Mucosa of descending colon (tissue), 3 donors: ENCODE measurements around the gene NBAS. TPM values are rescaled to one million over a fixed set of nuclear protein-coding genes. Genes with fewer than 3 reads are reported as not detected.

ENCODE experiments used
- ATAC-seq: fragments of 200-7000 bp; cut with Tn5 transposase; one replicate; pipeline ENCODE4 v1.9.1; 2020; ENCODE audit warnings: mild to moderate bottlenecking, moderate library complexity
- DNase-seq, 3 donors: peaks; one replicate each; pipeline ENCODE4 v3.0.0-alpha.2; 2020
- H3K36me3 ChIP-seq: fragments of 200-600 bp; one replicate; pipeline ENCODE4 v1.8.0; 2021; ENCODE audit warnings: low read depth, mild to moderate bottlenecking
- H3K4me1 ChIP-seq: fragments of 200-600 bp; one replicate; pipeline ENCODE4 v1.8.0; 2021; ENCODE audit warnings: low read depth, mild to moderate bottlenecking
- H3K4me3 ChIP-seq: fragments of 200-600 bp; one replicate; pipeline ENCODE4 v1.8.0; 2021; ENCODE audit warnings: mild to moderate bottlenecking
- H3K9me3 ChIP-seq: fragments of 200-600 bp; one replicate; pipeline ENCODE4 v1.8.0; 2021; ENCODE audit warnings: mild to moderate bottlenecking
- intact Hi-C, 2 donors: fragments of 100-400 bp; cut with DNase I in 1 of 2; cut with micrococcal nuclease in 1 of 2; formaldehyde crosslinking; loops; one replicate each; pipeline versions ENCODE4 v1.11.0 to v1.11.1; 2022; cut with DNase I, micrococcal nuclease
- total RNA-seq, 3 donors: library from RNA; stranded (reverse); fragmentation: NEBNext Ultra II Directional in 2 of 3; extraction: Animal tissue kit (Norgen Biotek cat#: 25700) in 2 of 3; gene quantifications; one replicate each; pipeline versions ENCODE4 v1.2.1 to v1.2.4, GENCODE V29; 2021 to 2023
- TF ChIP-seq, protein P1 (sequence below): fragments of 200-600 bp; IDR thresholded peaks from one replicate; pipeline ENCODE4 v1.8.0; 2022; ENCODE audit warnings: antibody characterized with exemption, mild to moderate bottlenecking
- donor health status: DM: no; HTN: no; CAD: no; lungs with moderate emphysema.
- donor health status: DM: no; HTN: no; CAD: no.
- donor health status: DM: no; HTN: yes; CAD: no.

NBAS gene
- total RNA-seq, 3 donors from 2014 or later, result 25.8 to 50.2 (median 32.8) TPM

DNA sequence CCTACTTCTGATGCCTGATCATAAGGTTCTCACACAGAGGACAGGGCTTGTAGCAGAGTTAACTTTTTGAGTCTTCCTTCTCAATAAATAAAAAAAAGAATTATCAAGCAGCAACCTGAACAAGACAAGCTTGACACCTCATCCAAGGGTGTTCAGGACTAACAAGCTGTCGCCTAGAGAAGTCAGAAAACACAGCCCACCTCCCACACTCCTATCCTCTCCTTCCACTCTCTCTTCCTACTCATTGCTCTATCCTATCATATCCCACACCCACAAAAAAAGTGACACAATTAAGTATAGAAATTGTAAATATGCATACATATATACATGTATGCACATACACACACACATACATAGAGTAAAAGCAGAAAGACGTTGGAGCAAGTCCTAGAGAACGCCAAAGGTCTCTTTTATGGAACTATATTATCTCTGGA is 5.4 kb downstream of the NBAS start:
- no peak overlapping the region for H3K4me3 ChIP-seq
- no peaks in the 10 kb centered on the region for H3K36me3 ChIP-seq
- peaks cover 12% of the 10 kb centered on the region for H3K4me1 ChIP-seq
- DNase-seq (no peak), ATAC-seq (no peak)
- H3K9me3 ChIP-seq, result no peaks in the 10 kb centered on the region
- TF ChIP-seq, protein P1, sequence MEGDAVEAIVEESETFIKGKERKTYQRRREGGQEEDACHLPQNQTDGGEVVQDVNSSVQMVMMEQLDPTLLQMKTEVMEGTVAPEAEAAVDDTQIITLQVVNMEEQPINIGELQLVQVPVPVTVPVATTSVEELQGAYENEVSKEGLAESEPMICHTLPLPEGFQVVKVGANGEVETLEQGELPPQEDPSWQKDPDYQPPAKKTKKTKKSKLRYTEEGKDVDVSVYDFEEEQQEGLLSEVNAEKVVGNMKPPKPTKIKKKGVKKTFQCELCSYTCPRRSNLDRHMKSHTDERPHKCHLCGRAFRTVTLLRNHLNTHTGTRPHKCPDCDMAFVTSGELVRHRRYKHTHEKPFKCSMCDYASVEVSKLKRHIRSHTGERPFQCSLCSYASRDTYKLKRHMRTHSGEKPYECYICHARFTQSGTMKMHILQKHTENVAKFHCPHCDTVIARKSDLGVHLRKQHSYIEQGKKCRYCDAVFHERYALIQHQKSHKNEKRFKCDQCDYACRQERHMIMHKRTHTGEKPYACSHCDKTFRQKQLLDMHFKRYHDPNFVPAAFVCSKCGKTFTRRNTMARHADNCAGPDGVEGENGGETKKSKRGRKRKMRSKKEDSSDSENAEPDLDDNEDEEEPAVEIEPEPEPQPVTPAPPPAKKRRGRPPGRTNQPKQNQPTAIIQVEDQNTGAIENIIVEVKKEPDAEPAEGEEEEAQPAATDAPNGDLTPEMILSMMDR, result no peak
- intact Hi-C loops, result no loop called here

DNA sequence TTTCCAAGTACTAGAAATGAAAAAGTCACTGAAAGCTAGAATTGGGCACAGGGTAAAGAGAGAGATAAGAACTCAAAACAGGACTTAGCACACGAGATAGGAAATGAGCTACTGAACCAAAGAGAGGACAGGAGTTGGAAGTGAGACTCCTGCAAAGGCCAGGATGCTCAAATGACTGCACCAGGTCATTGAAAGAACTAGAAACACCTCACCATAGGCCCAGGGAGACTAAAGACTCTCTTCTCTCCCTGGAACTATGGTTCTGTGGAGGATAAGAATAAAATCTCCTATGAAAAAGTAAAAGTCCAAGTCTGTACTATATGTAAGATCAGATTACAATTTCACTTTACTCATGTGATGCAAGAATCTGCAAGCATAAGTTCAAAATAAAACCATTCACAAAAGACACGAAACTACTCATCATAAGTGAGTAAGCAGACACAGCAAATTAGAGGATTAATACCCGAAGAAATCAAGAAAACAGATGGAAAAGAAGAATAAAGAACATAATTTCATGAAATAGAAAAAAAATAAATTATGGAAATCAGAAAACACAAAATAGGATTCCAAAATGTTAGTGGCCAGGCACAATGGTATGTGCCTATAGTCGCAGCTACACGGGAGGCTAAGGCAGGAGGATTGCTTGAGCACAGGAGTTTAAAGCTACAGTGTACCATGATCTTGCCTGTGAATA is 6.5 kb downstream of the NBAS start:
- Histone ChIP-seq H3K4me1 (peaks cover 6% of the 10 kb centered on the region), H3K9me3 (no peaks in the 10 kb centered on the region), H3K4me3 (no peak overlapping the region), H3K36me3 (no peaks in the 10 kb centered on the region)
- ATAC-seq (no peak), DNase-seq (no peak)
- TF ChIP-seq, protein P1, result no peak
- intact Hi-C loops, result no loop called here

DNA sequence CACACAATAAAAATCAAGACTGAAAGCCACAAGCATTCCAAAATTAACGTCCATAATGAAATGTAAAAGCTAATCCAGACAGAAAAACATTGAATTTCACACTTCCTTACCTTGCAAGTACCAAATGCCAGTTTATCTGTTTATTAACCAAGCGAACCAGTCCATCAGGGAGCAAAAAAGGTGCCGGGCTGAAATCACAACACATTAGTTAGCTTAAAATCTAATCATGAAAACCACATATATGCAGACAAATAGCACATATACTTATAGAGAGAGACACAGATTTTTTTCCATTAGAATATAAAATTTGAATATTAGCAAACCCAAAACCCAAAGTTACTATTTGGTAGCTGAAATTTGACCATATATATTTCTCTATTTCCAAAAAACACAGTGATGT is 7.2 kb downstream of the NBAS start:
- H3K36me3 ChIP-seq, result no peaks in the 10 kb centered on the region
- ATAC-seq, result no peak
- TF ChIP-seq, protein P1, result no peak
- intact Hi-C loops, result no loop called here
- no peak for DNase-seq
- H3K4me1 ChIP-seq, result no peaks in the 10 kb centered on the region
- H3K4me3 ChIP-seq, result no peak overlapping the region
- no peaks in the 10 kb centered on the region for H3K9me3 ChIP-seq

DNA sequence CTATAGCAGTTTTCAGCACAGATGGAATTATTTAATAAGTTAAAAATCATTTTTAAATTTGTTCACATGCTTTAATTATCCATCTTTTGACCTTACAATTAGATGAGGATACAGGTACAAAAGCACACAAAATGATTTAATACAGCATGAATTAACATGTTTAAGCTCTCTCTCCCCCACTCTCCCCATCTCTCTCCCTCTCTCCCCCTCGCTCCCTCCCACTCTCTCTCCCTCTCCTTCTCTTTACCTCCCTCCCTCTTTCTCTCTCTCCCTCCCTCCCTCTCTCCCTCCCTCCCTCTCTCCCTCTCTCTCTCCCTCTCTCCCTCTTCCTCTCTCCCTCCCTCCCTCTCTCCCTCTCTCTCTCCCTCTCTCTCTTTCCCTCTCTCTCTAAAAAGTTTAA is 7.6 kb downstream of the NBAS start:
- Histone ChIP-seq H3K9me3 (no peaks in the 10 kb centered on the region), H3K4me3 (no peak overlapping the region), H3K36me3 (no peaks in the 10 kb centered on the region), H3K4me1 (no peaks in the 10 kb centered on the region)
- intact Hi-C loops, result no loop called here
- DNase-seq (no peak), ATAC-seq (no peak)
- TF ChIP-seq, protein P1, result no peak

DNA sequence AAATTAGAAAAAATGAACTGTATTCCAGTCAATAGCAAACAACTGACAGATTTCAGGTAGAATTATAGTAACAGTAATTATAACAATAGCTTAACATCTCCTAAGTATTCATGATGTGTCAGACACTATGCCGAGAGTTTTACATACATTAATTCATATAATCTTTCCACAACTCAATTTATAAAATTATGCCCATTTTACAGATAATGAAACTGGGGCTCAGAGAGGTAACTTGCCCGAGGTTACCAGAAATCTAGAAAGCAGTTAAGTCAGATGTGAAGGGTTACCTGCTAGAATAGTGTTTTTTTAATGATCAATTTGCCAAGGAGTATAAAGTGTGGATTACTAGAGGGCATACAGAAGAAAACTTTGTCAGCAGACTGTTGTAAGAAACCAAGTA is 12.2 kb downstream of the NBAS start:
- ATAC-seq (no peak), DNase-seq (no peak)
- no peaks in the 10 kb centered on the region for H3K36me3 ChIP-seq
- H3K9me3 ChIP-seq, result no peaks in the 10 kb centered on the region
- H3K4me3 ChIP-seq, result no peak overlapping the region
- intact Hi-C loops, result no loop called here
- H3K4me1 ChIP-seq, result no peaks in the 10 kb centered on the region
- TF ChIP-seq, protein P1, result no peak
